ENCODE data around the gene FERD3L.

The FERD3L gene

GRCh38 chr7:19143881-19144574, 1.2 kb downstream of the FERD3L start:
- no peak for FAIRE-seq
- no peak for TF ChIP-seq TAF1 (IDR thresholded peaks at IDR 0.05; ENCODE audit: low read depth, low read length)
- TF ChIP-seq POLR2A (IDR thresholded peaks at IDR 0.05; ENCODE audit: low read depth, low read length), result no peak
- no peak for TF ChIP-seq SPI1 (IDR thresholded peaks at IDR 0.05; ENCODE audit: low read depth, low read length)
- TF ChIP-seq POLR2AphosphoS5 (IDR thresholded peaks at IDR 0.05; ENCODE audit: low read depth, low read length), result no peak
- DNase-seq (ENCODE audit: insufficient read length, low spot score), result no peak

GRCh38 chr7:19139706-19140327, 5.4 kb downstream of the FERD3L start:
- FAIRE-seq (no peak), DNase-seq (ENCODE audit: insufficient read length, low spot score) (no peak)
- TF ChIP-seq SPI1 (IDR thresholded peaks at IDR 0.05; ENCODE audit: low read depth, low read length) (no peak), POLR2A (IDR thresholded peaks at IDR 0.05; ENCODE audit: low read depth, low read length) (no peak), POLR2AphosphoS5 (IDR thresholded peaks at IDR 0.05; ENCODE audit: low read depth, low read length) (no peak), PAX5 (IDR thresholded peaks at IDR 0.05; ENCODE audit: insufficient read depth, low read length, severe bottlenecking) (no peak), TAF1 (IDR thresholded peaks at IDR 0.05; ENCODE audit: low read depth, low read length) (no peak), POU2F2 (IDR thresholded peaks at IDR 0.05; ENCODE audit: low read depth, low read length) (no peak)

GRCh38 chr7:19133886-19134285, 11.3 kb downstream of the FERD3L start:
- DNase-seq (ENCODE audit: insufficient read length, low spot score), result no peak
- no peak for FAIRE-seq
- no peak for TF ChIP-seq POU2F2 (IDR thresholded peaks at IDR 0.05; ENCODE audit: low read depth, low read length)
- no peak for TF ChIP-seq PAX5 (IDR thresholded peaks at IDR 0.05; ENCODE audit: insufficient read depth, low read length, severe bottlenecking)
- TF ChIP-seq SPI1 (IDR thresholded peaks at IDR 0.05; ENCODE audit: low read depth, low read length), result no peak
- TF ChIP-seq POLR2A (IDR thresholded peaks at IDR 0.05; ENCODE audit: low read depth, low read length), result no peak
- TF ChIP-seq TAF1 (IDR thresholded peaks at IDR 0.05; ENCODE audit: low read depth, low read length), result no peak
- TF ChIP-seq POLR2AphosphoS5 (IDR thresholded peaks at IDR 0.05; ENCODE audit: low read depth, low read length), result no peak

GRCh38 chr7:19133390-19133789, 11.8 kb downstream of the FERD3L start:
- FAIRE-seq (no peak), DNase-seq (ENCODE audit: insufficient read length, low spot score) (no peak)
- TF ChIP-seq SPI1 (IDR thresholded peaks at IDR 0.05; ENCODE audit: low read depth, low read length), result no peak
- TF ChIP-seq POLR2AphosphoS5 (IDR thresholded peaks at IDR 0.05; ENCODE audit: low read depth, low read length), result no peak

- TF ChIP-seq POLR2A (IDR thresholded peaks at IDR 0.05; ENCODE audit: low read depth, low read length) (no peak), TAF1 (IDR thresholded peaks at IDR 0.05; ENCODE audit: low read depth, low read length) (no peak), SPI1 (IDR thresholded peaks at IDR 0.05; ENCODE audit: low read depth, low read length) (no peak), POLR2AphosphoS5 (IDR thresholded peaks at IDR 0.05; ENCODE audit: low read depth, low read length) (no peak), POU2F2 (IDR thresholded peaks at IDR 0.05; ENCODE audit: low read depth, low read length) (no peak), PAX5 (IDR thresholded peaks at IDR 0.05; ENCODE audit: insufficient read depth, low read length, severe bottlenecking) (no peak)
- no peak for FAIRE-seq
- no peak for DNase-seq (ENCODE audit: insufficient read length, low spot score)
Observed at GRCh38 chr7:19128856-19129255, 16.4 kb downstream of the FERD3L start.

GRCh38 chr7:19121977-19122588, 23.1 kb downstream of the FERD3L start:
- no peak for DNase-seq (ENCODE audit: insufficient read length, low spot score)
- TF ChIP-seq POU2F2 (IDR thresholded peaks at IDR 0.05; ENCODE audit: low read depth, low read length) (no peak), PAX5 (IDR thresholded peaks at IDR 0.05; ENCODE audit: insufficient read depth, low read length, severe bottlenecking) (no peak), POLR2AphosphoS5 (IDR thresholded peaks at IDR 0.05; ENCODE audit: low read depth, low read length) (no peak), POLR2A (IDR thresholded peaks at IDR 0.05; ENCODE audit: low read depth, low read length) (no peak), TAF1 (IDR thresholded peaks at IDR 0.05; ENCODE audit: low read depth, low read length) (no peak), SPI1 (IDR thresholded peaks at IDR 0.05; ENCODE audit: low read depth, low read length) (no peak)
- no peak for FAIRE-seq

GRCh38 chr7:19119870-19120486, 25.2 kb downstream of the FERD3L start:
- TF ChIP-seq SPI1 (IDR thresholded peaks at IDR 0.05; ENCODE audit: low read depth, low read length) (no peak), POLR2AphosphoS5 (IDR thresholded peaks at IDR 0.05; ENCODE audit: low read depth, low read length) (no peak), POU2F2 (IDR thresholded peaks at IDR 0.05; ENCODE audit: low read depth, low read length) (no peak), TAF1 (IDR thresholded peaks at IDR 0.05; ENCODE audit: low read depth, low read length) (no peak), POLR2A (IDR thresholded peaks at IDR 0.05; ENCODE audit: low read depth, low read length) (no peak), PAX5 (IDR thresholded peaks at IDR 0.05; ENCODE audit: insufficient read depth, low read length, severe bottlenecking) (no peak)
- FAIRE-seq (no peak), DNase-seq (ENCODE audit: insufficient read length, low spot score) (no peak)

- no peak for FAIRE-seq
- no peak for TF ChIP-seq POLR2AphosphoS5 (IDR thresholded peaks at IDR 0.05; ENCODE audit: low read depth, low read length)
- TF ChIP-seq PAX5 (IDR thresholded peaks at IDR 0.05; ENCODE audit: insufficient read depth, low read length, severe bottlenecking), result no peak
- TF ChIP-seq POU2F2 (IDR thresholded peaks at IDR 0.05; ENCODE audit: low read depth, low read length), result no peak
- no peak for TF ChIP-seq TAF1 (IDR thresholded peaks at IDR 0.05; ENCODE audit: low read depth, low read length)
- no peak for TF ChIP-seq POLR2A (IDR thresholded peaks at IDR 0.05; ENCODE audit: low read depth, low read length)
- no peak for TF ChIP-seq SPI1 (IDR thresholded peaks at IDR 0.05; ENCODE audit: low read depth, low read length)
Observed at GRCh38 chr7:19119372-19119771, 25.8 kb downstream of the FERD3L start.

GRCh38 chr7:19118636-19119371, 26.4 kb downstream of the FERD3L start:
- DNase-seq (ENCODE audit: insufficient read length, low spot score) (no peak), FAIRE-seq (no peak)
- TF ChIP-seq POLR2AphosphoS5 (IDR thresholded peaks at IDR 0.05; ENCODE audit: low read depth, low read length) (no peak), POU2F2 (IDR thresholded peaks at IDR 0.05; ENCODE audit: low read depth, low read length) (no peak), POLR2A (IDR thresholded peaks at IDR 0.05; ENCODE audit: low read depth, low read length) (no peak), SPI1 (IDR thresholded peaks at IDR 0.05; ENCODE audit: low read depth, low read length) (no peak), TAF1 (IDR thresholded peaks at IDR 0.05; ENCODE audit: low read depth, low read length) (no peak), PAX5 (IDR thresholded peaks at IDR 0.05; ENCODE audit: insufficient read depth, low read length, severe bottlenecking) (no peak)

More at GRCh38 chr7:19119372-19119771, 25.8 kb downstream of the FERD3L start:
- DNase-seq (ENCODE audit: insufficient read length, low spot score), result no peak
